Measurements from ENCODE around the gene COL26A1.

COL26A1 gene

DNA sequence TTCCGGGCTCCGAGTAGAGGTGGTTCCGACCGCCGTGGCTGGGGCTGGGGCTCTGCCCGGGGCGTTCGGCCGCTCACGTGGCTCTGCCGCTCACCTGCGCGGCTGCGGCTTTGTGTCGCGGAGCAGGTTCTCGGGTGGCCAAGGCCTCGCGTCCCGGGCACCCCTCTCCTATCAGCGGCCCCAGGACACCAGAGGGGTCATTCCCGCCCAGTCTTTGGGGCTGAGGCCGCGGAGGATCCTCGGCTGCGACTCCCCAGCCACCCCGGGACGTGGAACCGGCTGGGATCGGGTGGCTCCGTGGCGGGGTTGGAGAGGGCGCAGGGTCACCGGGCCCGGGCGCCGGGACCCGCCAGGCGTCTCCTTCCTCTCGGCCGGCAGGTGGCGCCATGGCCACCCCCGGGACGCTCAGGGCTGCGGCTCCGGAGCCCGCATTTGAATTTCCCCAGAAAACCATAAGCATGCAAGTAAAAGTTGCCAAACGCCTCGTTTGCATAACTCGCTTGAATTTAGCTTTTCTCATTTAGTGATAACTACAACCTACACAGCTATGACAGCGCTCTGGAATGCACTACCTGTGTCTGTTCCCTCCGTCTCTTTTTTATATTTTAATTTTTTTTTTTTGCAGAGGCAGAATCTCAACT lies 1.2 kb downstream of the COL26A1 start (continued):
- TF ChIP-seq, protein P1, sequence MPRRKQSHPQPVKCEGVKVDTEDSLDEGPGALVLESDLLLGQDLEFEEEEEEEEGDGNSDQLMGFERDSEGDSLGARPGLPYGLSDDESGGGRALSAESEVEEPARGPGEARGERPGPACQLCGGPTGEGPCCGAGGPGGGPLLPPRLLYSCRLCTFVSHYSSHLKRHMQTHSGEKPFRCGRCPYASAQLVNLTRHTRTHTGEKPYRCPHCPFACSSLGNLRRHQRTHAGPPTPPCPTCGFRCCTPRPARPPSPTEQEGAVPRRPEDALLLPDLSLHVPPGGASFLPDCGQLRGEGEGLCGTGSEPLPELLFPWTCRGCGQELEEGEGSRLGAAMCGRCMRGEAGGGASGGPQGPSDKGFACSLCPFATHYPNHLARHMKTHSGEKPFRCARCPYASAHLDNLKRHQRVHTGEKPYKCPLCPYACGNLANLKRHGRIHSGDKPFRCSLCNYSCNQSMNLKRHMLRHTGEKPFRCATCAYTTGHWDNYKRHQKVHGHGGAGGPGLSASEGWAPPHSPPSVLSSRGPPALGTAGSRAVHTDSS (tag by site-specific recombination; IDR thresholded peaks at IDR 0.05): no peak
- TF ChIP-seq SP7 (tag by site-specific recombination; IDR thresholded peaks at IDR 0.05) (peak; percentile 67; the same call in 1 of the 2 replicates), YY2 (tag by site-specific recombination; IDR thresholded peaks at IDR 0.05) (no peak), ZNF654 (tag by site-specific recombination; IDR thresholded peaks at IDR 0.05; ENCODE audit: low read depth) (peak; percentile 39), ZXDB (tag by site-specific recombination; IDR thresholded peaks at IDR 0.05) (peak; percentile 77), ZFP3 (tag by site-specific recombination; IDR thresholded peaks at IDR 0.05; ENCODE audit: low read depth) (no peak), ZNF138 (tag by site-specific recombination; IDR thresholded peaks at IDR 0.05; ENCODE audit: borderline replicate concordance) (no peak), SETDB1 (IDR thresholded peaks at IDR 0.05; ENCODE audit: insufficient read length, low read length) (no peak), ZNF837 (tag by site-specific recombination; IDR thresholded peaks at IDR 0.05) (no peak), ZBTB7A (tag by site-specific recombination; IDR thresholded peaks at IDR 0.05; ENCODE audit: low read depth) (peak; percentile 96), ZNF544 (tag by site-specific recombination; IDR thresholded peaks at IDR 0.05) (no peak), ZNF19 (tag by site-specific recombination; IDR thresholded peaks at IDR 0.05; ENCODE audit: low read depth) (no peak), ZNF529 (tag by site-specific recombination; IDR thresholded peaks at IDR 0.05; ENCODE audit: insufficient replicate concordance) (no peak), ZNF366 (tag by site-specific recombination; conservative IDR thresholded peaks at IDR 0.05) (no peak), KLF8 (tag by site-specific recombination; IDR thresholded peaks at IDR 0.05) (peak; percentile 28; the same call in 1 of the 2 replicates), ZNF548 (tag by site-specific recombination; IDR thresholded peaks at IDR 0.05) (no peak), ZNF248 (tag by site-specific recombination; IDR thresholded peaks at IDR 0.05) (no peak), ZNF169 (tag by site-specific recombination; IDR thresholded peaks at IDR 0.05) (no peak), ZNF341 (tag by site-specific recombination; IDR thresholded peaks at IDR 0.05; ENCODE audit: low read depth) (no peak), ZNF76 (tag by site-specific recombination; IDR thresholded peaks at IDR 0.05; ENCODE audit: borderline replicate concordance, low read depth) (no peak), ZNF302 (tag by site-specific recombination; IDR thresholded peaks at IDR 0.05; ENCODE audit: low read depth) (no peak), ZNF48 (tag by site-specific recombination; IDR thresholded peaks at IDR 0.05) (no peak)
- TF ChIP-seq, protein P2, sequence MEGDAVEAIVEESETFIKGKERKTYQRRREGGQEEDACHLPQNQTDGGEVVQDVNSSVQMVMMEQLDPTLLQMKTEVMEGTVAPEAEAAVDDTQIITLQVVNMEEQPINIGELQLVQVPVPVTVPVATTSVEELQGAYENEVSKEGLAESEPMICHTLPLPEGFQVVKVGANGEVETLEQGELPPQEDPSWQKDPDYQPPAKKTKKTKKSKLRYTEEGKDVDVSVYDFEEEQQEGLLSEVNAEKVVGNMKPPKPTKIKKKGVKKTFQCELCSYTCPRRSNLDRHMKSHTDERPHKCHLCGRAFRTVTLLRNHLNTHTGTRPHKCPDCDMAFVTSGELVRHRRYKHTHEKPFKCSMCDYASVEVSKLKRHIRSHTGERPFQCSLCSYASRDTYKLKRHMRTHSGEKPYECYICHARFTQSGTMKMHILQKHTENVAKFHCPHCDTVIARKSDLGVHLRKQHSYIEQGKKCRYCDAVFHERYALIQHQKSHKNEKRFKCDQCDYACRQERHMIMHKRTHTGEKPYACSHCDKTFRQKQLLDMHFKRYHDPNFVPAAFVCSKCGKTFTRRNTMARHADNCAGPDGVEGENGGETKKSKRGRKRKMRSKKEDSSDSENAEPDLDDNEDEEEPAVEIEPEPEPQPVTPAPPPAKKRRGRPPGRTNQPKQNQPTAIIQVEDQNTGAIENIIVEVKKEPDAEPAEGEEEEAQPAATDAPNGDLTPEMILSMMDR (tag by site-specific recombination; IDR thresholded peaks at IDR 0.05): peak; percentile 90
- TF ChIP-seq, protein P3, sequence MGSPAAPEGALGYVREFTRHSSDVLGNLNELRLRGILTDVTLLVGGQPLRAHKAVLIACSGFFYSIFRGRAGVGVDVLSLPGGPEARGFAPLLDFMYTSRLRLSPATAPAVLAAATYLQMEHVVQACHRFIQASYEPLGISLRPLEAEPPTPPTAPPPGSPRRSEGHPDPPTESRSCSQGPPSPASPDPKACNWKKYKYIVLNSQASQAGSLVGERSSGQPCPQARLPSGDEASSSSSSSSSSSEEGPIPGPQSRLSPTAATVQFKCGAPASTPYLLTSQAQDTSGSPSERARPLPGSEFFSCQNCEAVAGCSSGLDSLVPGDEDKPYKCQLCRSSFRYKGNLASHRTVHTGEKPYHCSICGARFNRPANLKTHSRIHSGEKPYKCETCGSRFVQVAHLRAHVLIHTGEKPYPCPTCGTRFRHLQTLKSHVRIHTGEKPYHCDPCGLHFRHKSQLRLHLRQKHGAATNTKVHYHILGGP (tag by site-specific recombination; IDR thresholded peaks at IDR 0.05): no peak
- TF ChIP-seq, protein P4, sequence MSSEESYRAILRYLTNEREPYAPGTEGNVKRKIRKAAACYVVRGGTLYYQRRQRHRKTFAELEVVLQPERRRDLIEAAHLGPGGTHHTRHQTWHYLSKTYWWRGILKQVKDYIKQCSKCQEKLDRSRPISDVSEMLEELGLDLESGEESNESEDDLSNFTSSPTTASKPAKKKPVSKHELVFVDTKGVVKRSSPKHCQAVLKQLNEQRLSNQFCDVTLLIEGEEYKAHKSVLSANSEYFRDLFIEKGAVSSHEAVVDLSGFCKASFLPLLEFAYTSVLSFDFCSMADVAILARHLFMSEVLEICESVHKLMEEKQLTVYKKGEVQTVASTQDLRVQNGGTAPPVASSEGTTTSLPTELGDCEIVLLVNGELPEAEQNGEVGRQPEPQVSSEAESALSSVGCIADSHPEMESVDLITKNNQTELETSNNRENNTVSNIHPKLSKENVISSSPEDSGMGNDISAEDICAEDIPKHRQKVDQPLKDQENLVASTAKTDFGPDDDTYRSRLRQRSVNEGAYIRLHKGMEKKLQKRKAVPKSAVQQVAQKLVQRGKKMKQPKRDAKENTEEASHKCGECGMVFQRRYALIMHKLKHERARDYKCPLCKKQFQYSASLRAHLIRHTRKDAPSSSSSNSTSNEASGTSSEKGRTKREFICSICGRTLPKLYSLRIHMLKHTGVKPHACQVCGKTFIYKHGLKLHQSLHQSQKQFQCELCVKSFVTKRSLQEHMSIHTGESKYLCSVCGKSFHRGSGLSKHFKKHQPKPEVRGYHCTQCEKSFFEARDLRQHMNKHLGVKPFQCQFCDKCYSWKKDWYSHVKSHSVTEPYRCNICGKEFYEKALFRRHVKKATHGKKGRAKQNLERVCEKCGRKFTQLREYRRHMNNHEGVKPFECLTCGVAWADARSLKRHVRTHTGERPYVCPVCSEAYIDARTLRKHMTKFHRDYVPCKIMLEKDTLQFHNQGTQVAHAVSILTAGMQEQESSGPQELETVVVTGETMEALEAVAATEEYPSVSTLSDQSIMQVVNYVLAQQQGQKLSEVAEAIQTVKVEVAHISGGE (tag by site-specific recombination; conservative IDR thresholded peaks at IDR 0.05; ENCODE audit: low read depth): peak; percentile 38
- TF ChIP-seq, protein P5, sequence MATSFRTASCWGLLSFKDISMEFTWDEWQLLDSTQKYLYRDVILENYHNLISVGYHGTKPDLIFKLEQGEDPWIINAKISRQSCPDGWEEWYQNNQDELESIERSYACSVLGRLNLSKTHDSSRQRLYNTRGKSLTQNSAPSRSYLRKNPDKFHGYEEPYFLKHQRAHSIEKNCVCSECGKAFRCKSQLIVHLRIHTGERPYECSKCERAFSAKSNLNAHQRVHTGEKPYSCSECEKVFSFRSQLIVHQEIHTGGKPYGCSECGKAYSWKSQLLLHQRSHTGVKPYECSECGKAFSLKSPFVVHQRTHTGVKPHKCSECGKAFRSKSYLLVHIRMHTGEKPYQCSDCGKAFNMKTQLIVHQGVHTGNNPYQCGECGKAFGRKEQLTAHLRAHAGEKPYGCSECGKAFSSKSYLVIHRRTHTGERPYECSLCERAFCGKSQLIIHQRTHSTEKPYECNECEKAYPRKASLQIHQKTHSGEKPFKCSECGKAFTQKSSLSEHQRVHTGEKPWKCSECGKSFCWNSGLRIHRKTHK (tag by site-specific recombination; IDR thresholded peaks at IDR 0.05): no peak
- TF ChIP-seq, protein P6, sequence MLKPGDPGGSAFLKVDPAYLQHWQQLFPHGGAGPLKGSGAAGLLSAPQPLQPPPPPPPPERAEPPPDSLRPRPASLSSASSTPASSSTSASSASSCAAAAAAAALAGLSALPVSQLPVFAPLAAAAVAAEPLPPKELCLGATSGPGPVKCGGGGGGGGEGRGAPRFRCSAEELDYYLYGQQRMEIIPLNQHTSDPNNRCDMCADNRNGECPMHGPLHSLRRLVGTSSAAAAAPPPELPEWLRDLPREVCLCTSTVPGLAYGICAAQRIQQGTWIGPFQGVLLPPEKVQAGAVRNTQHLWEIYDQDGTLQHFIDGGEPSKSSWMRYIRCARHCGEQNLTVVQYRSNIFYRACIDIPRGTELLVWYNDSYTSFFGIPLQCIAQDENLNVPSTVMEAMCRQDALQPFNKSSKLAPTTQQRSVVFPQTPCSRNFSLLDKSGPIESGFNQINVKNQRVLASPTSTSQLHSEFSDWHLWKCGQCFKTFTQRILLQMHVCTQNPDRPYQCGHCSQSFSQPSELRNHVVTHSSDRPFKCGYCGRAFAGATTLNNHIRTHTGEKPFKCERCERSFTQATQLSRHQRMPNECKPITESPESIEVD (tag by site-specific recombination; IDR thresholded peaks at IDR 0.05): no peak
- TF ChIP-seq, protein P7, sequence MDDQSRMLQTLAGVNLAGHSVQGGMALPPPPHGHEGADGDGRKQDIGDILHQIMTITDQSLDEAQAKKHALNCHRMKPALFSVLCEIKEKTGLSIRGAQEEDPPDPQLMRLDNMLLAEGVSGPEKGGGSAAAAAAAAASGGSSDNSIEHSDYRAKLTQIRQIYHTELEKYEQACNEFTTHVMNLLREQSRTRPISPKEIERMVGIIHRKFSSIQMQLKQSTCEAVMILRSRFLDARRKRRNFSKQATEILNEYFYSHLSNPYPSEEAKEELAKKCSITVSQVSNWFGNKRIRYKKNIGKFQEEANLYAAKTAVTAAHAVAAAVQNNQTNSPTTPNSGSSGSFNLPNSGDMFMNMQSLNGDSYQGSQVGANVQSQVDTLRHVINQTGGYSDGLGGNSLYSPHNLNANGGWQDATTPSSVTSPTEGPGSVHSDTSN (CRISPR knock-in tag; IDR thresholded peaks at IDR 0.05): no peak
